Panc1 (cell line): ENCODE results near the gene NKPD1. TPM values are rescaled to one million over a fixed set of nuclear protein-coding genes. Genes with fewer than 3 reads are reported as not detected.

ENCODE experiments used
- ATAC-seq: fragments of 200-7000 bp; cut with Tn5 transposase; 2 replicates; pipeline ENCODE4 v1.9.1; 2020; ENCODE audit warnings: mild to moderate bottlenecking, moderate library complexity
- BruUV-seq: library from RNA; stranded (reverse); fragments of 400-500 nt; replicated peaks from 2 replicates; lab custom pipeline; 2021; lab: Mats Ljungman, UMichigan
- CTCF ChIA-PET: fragments of 300-600 bp; sonication (Branson Sonifier 250); formaldehyde crosslinking; loops from one replicate; lab custom pipeline; 2022; ENCODE audit warnings: antibody characterized with exemption; lab: Charles Lee
- POLR2A ChIA-PET: fragments of 300-600 bp; sonication (Branson Sonifier 250); formaldehyde crosslinking; loops from one replicate; lab custom pipeline; 2022; ENCODE audit warnings: antibody characterized with exemption; lab: Charles Lee
- DNase-seq: peaks from one replicate; pipeline ENCODE4 v3.0.0-alpha.2; 2010; ENCODE audit warnings: low read depth, low spot score
- H3K27ac ChIP-seq: 2 replicates; pipeline ENCODE4 v1.5.1; 2011; ENCODE audit warnings: mild to moderate bottlenecking, low read length, inconsistent platforms
- H3K27me3 ChIP-seq: fragments of 200-500 bp; sonication (Bioruptor generic); 2 replicates; pipeline ENCODE4 v1.6.0; 2014; ENCODE audit warnings: low read length, inconsistent platforms; ENCODE audit not compliant: control insufficient read depth, insufficient read depth
- H3K36me3 ChIP-seq: fragments of 200-500 bp; sonication (Bioruptor generic); 2 replicates; pipeline ENCODE4 v1.5.1; 2014; ENCODE audit warnings: inconsistent platforms, mild to moderate bottlenecking, low read length, moderate library complexity; ENCODE audit not compliant: control insufficient read depth, insufficient read depth
- H3K4me1 ChIP-seq: 2 replicates; pipeline ENCODE4 v1.5.1; 2011; ENCODE audit warnings: inconsistent platforms, mild to moderate bottlenecking, low read length, moderate library complexity; ENCODE audit not compliant: control insufficient read depth, insufficient read depth
- H3K4me3 ChIP-seq, 2 experiments: 2 replicates each; pipeline ENCODE4 v1.5.1; 2011 to 2012; ENCODE audit warnings: low read depth in 2 of 2, low read length in 2 of 2, mild to moderate bottlenecking in 2 of 2, inconsistent platforms in 1 of 2, moderate library complexity in 1 of 2
- H3K9me3 ChIP-seq: fragments of 200-500 bp; sonication (Bioruptor generic); 2 replicates; pipeline ENCODE4 v1.5.1; 2014; ENCODE audit warnings: low read depth, mild to moderate bottlenecking, inconsistent platforms, low read length, moderate library complexity; ENCODE audit not compliant: control insufficient read depth, insufficient read depth
- CTCF ChIP-seq: fragments of 450-650 bp; IDR thresholded peaks from 2 replicates; pipeline ENCODE4 v1.5.1; 2017; ENCODE audit warnings: mild to moderate bottlenecking
- POLR2AphosphoS5 ChIP-seq: IDR thresholded peaks from 2 replicates; pipeline ENCODE4 v1.6.1; 2012; ENCODE audit warnings: mild to moderate bottlenecking, low read depth, low read length, moderate library complexity
- REST ChIP-seq, 2 experiments: IDR thresholded peaks; 2 replicates each; pipeline ENCODE4 v1.6.1; 2011 to 2012; ENCODE audit warnings: low read depth in 2 of 2, control low read depth in 1 of 2, low read length in 1 of 2, mild to moderate bottlenecking in 1 of 2, moderate library complexity in 1 of 2; ENCODE audit not compliant: insufficient read depth in 1 of 2
- SIN3A ChIP-seq: IDR thresholded peaks from 2 replicates; pipeline ENCODE4 v1.6.1; 2012; ENCODE audit warnings: low read depth, mild to moderate bottlenecking, low read length, moderate library complexity, borderline replicate concordance; ENCODE audit not compliant: insufficient read depth
- TCF7L2 ChIP-seq: IDR thresholded peaks from 2 replicates; pipeline ENCODE4 v1.6.1; 2011; ENCODE audit warnings: mild to moderate bottlenecking, low read depth, low read length, inconsistent platforms
- in situ Hi-C: cut with HindIII; loops from 2 replicates; pipeline ENCODE4 v1.10.0; 2016; ENCODE audit warnings: low sequenced_read_pairs, low pct_unique_long_range_greater_than_20kb
- intact Hi-C: fragments of 100-400 bp; cut with micrococcal nuclease; formaldehyde crosslinking; loops from one replicate; pipeline ENCODE4 v1.10.0; 2022; ENCODE audit not compliant: unreplicated experiment
- total RNA-seq: library from RNA; stranded (reverse); gene quantifications from one replicate; pipeline ENCODE4 v1.2.1, GENCODE V29; 2021; ENCODE audit not compliant: unreplicated experiment

Gene NKPD1
- total RNA-seq, 1 experiment from 2014 or later: 0.05 TPM

GRCh38 chr19:45156011-45156630, 4.7 kb downstream of the NKPD1 start:
- intact Hi-C loops: no loop called here

More at GRCh38 chr19:45156011-45156630, 4.7 kb downstream of the NKPD1 start:
- no peak overlapping the region for H3K27ac ChIP-seq
- no peaks in the 10 kb centered on the region for H3K4me1 ChIP-seq
- TF ChIP-seq REST (IDR thresholded peaks at IDR 0.05; ENCODE audit: insufficient read depth in 1 of 2, low read depth in 2 of 2, low read length in 1 of 2) (no peak), TCF7L2 (no peak), POLR2AphosphoS5 (no peak), SIN3A (no peak), CTCF (no peak)
- no peak overlapping the region for H3K4me3 ChIP-seq
- ATAC-seq: peak; percentile 29; the same call in 1 of the 2 replicates
- ChIA-PET POLR2A (no interaction called here), CTCF (no interaction called here)
- DNase-seq: no peak
- no TSS peak for BruUV-seq
- in situ Hi-C loops: no loop called here
- no peaks in the 10 kb centered on the region for H3K9me3 ChIP-seq
- no peaks in the 10 kb centered on the region for H3K27me3 ChIP-seq
- H3K36me3 ChIP-seq: no peaks in the 10 kb centered on the region
